IMR-90 (cell line): Measurements from ENCODE around the gene SERPINA5. TPM values are rescaled to one million over a fixed set of nuclear protein-coding genes. Genes with fewer than 3 reads are reported as not detected.

ENCODE experiments used
- ATAC-seq: fragments of 200-7000 bp; cut with Tn5 transposase; 2 replicates; pipeline ENCODE4 v1.9.1; 2020; ENCODE audit warnings: low read depth, mild to moderate bottlenecking, moderate library complexity
- BruUV-seq: library from RNA; stranded (reverse); fragments of 400-500 nt; replicated peaks from 2 replicates; lab custom pipeline; 2021; lab: Mats Ljungman, UMichigan
- CTCF ChIA-PET: fragments of 300-600 bp; formaldehyde crosslinking; extraction: SDS; loops from one replicate; lab custom pipeline; 2021; ENCODE audit warnings: antibody characterized with exemption; lab: Yijun Ruan, JAX
- POLR2A ChIA-PET: fragments of 300-600 bp; sonication (Branson Sonifier 250); formaldehyde crosslinking; loops from one replicate; lab custom pipeline; 2022; ENCODE audit warnings: antibody characterized with exemption; ENCODE audit not compliant: unreplicated experiment; lab: Charles Lee
- DNase-seq: peaks from one replicate; pipeline ENCODE4 v3.0.0; 2013
- H2AFZ ChIP-seq: replicated peaks from 2 replicates; pipeline ENCODE3; 2013; ENCODE audit warnings: low read length, mild to moderate bottlenecking; ENCODE audit not compliant: poor library complexity
- H2AK5ac ChIP-seq: 2 replicates; pipeline ENCODE4 v1.6.1; 2013; ENCODE audit warnings: low read depth, low read length, inconsistent platforms
- H2AK9ac ChIP-seq: replicated peaks from 2 replicates; pipeline ENCODE3; 2013; ENCODE audit warnings: mild to moderate bottlenecking, low read depth, low read length, moderate library complexity; ENCODE audit not compliant: poor library complexity
- H2BK120ac ChIP-seq: 2 replicates; pipeline ENCODE4 v1.6.1; 2013; ENCODE audit warnings: low read depth, low read length, inconsistent platforms
- H2BK15ac ChIP-seq: 3 replicates; pipeline ENCODE4 v1.6.1; 2013; ENCODE audit warnings: low read depth, low read length, inconsistent platforms
- H2BK20ac ChIP-seq: 2 replicates; pipeline ENCODE4 v1.6.1; 2013; ENCODE audit warnings: low read depth, mild to moderate bottlenecking, inconsistent platforms, low read length, moderate library complexity
- H2BK5ac ChIP-seq: 2 replicates; pipeline ENCODE4 v1.6.1; 2013; ENCODE audit warnings: mild to moderate bottlenecking, low read depth, low read length, inconsistent platforms; ENCODE audit not compliant: poor library complexity, severe bottlenecking
- H3K14ac ChIP-seq: replicated peaks from 2 replicates; pipeline ENCODE4 v1.6.1; 2013; ENCODE audit warnings: low read depth, low read length, inconsistent platforms
- H3K18ac ChIP-seq: 2 replicates; pipeline ENCODE4 v1.6.1; 2013; ENCODE audit warnings: low read depth, low read length, control low read depth
- H3K23ac ChIP-seq: 2 replicates; pipeline ENCODE4 v1.6.1; 2013; ENCODE audit warnings: low read depth, low read length, inconsistent platforms
- H3K27ac ChIP-seq: 2 replicates; pipeline ENCODE4 v1.5.1; 2013; ENCODE audit warnings: mild to moderate bottlenecking, control low read depth, low read length; ENCODE audit not compliant: insufficient read depth
- H3K27me3 ChIP-seq: 2 replicates; pipeline ENCODE4 v1.6.1; 2013; ENCODE audit warnings: low read length; ENCODE audit not compliant: control insufficient read depth, insufficient read depth
- H3K36me3 ChIP-seq: 2 replicates; pipeline ENCODE4 v1.6.1; 2013; ENCODE audit warnings: low read length, mixed read lengths; ENCODE audit not compliant: control insufficient read depth, insufficient read depth
- H3K4ac ChIP-seq: 2 replicates; pipeline ENCODE4 v1.6.1; 2013; ENCODE audit warnings: low read depth, low read length, inconsistent platforms
- H3K4me1 ChIP-seq: 2 replicates; pipeline ENCODE4 v1.6.1; 2013; ENCODE audit warnings: low read length, mixed read lengths; ENCODE audit not compliant: control insufficient read depth, insufficient read depth
- H3K4me2 ChIP-seq: 2 replicates; pipeline ENCODE4 v1.6.1; 2013; ENCODE audit warnings: low read depth, mild to moderate bottlenecking, control low read depth, low read length, moderate library complexity
- H3K4me3 ChIP-seq: 2 replicates; pipeline ENCODE4 v1.5.1; 2013; ENCODE audit warnings: low read depth, mild to moderate bottlenecking, control low read depth, low read length, moderate library complexity; ENCODE audit not compliant: insufficient read depth
- H3K56ac ChIP-seq: 2 replicates; pipeline ENCODE4 v1.6.1; 2013; ENCODE audit warnings: low read length, inconsistent platforms; ENCODE audit not compliant: insufficient read depth; ENCODE audit errors: extremely low read depth
- H3K79me1 ChIP-seq, 2 experiments: 2 replicates each; pipeline ENCODE4 v1.6.1; 2013; ENCODE audit warnings: low read length in 2 of 2, inconsistent platforms in 1 of 2, low read depth in 1 of 2
- H3K9ac ChIP-seq: 2 replicates; pipeline ENCODE4 v1.6.1; 2013; ENCODE audit warnings: low read depth, low read length, control low read depth
- H3K9me1 ChIP-seq: 2 replicates; pipeline ENCODE4 v1.6.1; 2013; ENCODE audit warnings: low read length, inconsistent platforms; ENCODE audit not compliant: insufficient read depth
- H3K9me3 ChIP-seq: 2 replicates; pipeline ENCODE4 v1.6.1; 2013; ENCODE audit warnings: low read length; ENCODE audit not compliant: control insufficient read depth, insufficient read depth
- H4K20me1 ChIP-seq: 2 replicates; pipeline ENCODE4 v1.6.1; 2013; ENCODE audit warnings: low read length, inconsistent platforms; ENCODE audit not compliant: insufficient read depth
- H4K5ac ChIP-seq: 2 replicates; pipeline ENCODE4 v1.6.1; 2013; ENCODE audit warnings: mild to moderate bottlenecking, low read depth, low read length, control low read depth
- H4K8ac ChIP-seq, 2 experiments: 2 replicates each; pipeline ENCODE4 v1.6.1; 2013; ENCODE audit warnings: low read depth in 2 of 2, low read length in 2 of 2, control low read depth in 1 of 2, inconsistent platforms in 1 of 2
- H4K91ac ChIP-seq: 2 replicates; pipeline ENCODE4 v1.6.1; 2013; ENCODE audit warnings: low read depth, low read length, inconsistent platforms; ENCODE audit not compliant: insufficient read depth
- BHLHE40 ChIP-seq: fragments of 150-350 bp; IDR thresholded peaks from 2 replicates; pipeline ENCODE4 v1.6.1; 2016; ENCODE audit warnings: mild to moderate bottlenecking, low read depth, low read length
- MAFK ChIP-seq: IDR thresholded peaks from 2 replicates; pipeline ENCODE4 v1.6.1; 2012; ENCODE audit warnings: low read depth, low read length, improper control_type of control experiment
- MAZ ChIP-seq: IDR thresholded peaks from 2 replicates; pipeline ENCODE4 v1.6.1; 2012; ENCODE audit warnings: low read depth, mild to moderate bottlenecking, low read length, improper control_type of control experiment, moderate library complexity, borderline replicate concordance
- NFE2L2 ChIP-seq: fragments of 150-350 bp; IDR thresholded peaks from 2 replicates; pipeline ENCODE4 v1.6.1; 2016; ENCODE audit warnings: low read depth, mild to moderate bottlenecking, low read length
- POLR2A ChIP-seq: IDR thresholded peaks from 2 replicates; pipeline ENCODE4 v1.6.1; 2012; ENCODE audit warnings: mild to moderate bottlenecking, low read depth, low read length
- RCOR1 ChIP-seq: IDR thresholded peaks from 2 replicates; pipeline ENCODE4 v1.6.1; 2012; ENCODE audit warnings: mild to moderate bottlenecking, low read length, improper control_type of control experiment; ENCODE audit not compliant: insufficient replicate concordance
- RFX5 ChIP-seq: IDR thresholded peaks from 2 replicates; pipeline ENCODE4 v1.8.0; 2012; ENCODE audit warnings: low read depth, mild to moderate bottlenecking, low read length, moderate library complexity
- WGBS, 2 experiments: methylation state at CpG; one replicate each; pipeline versions ENCODE4 v1.1.5 to v1.1.7; 2013; ENCODE audit warnings: missing lambda C conversion rate in 2 of 2; ENCODE audit not compliant: insufficient read length in 1 of 2; ENCODE audit errors: extremely low coverage in 2 of 2; 5-methylcytosine and 5-hydroxymethylcytosine counted together
- dilution Hi-C: fragments of 300-500 bp; cut with HindIII; formaldehyde crosslinking; loops from one replicate; pipeline ENCODE4 v1.14.3; 2018; ENCODE audit warnings: low sequenced_read_pairs; ENCODE audit not compliant: unreplicated experiment
- in situ Hi-C: fragments of 300-500 bp; cut with MboI; formaldehyde crosslinking; loops from 3 replicates; pipeline ENCODE4 v1.14.3; 2019; ENCODE audit warnings: low sequenced_read_pairs, inconsistent platforms, mixed read lengths
- intact Hi-C: fragments of 100-400 bp; cut with micrococcal nuclease; formaldehyde crosslinking; loops from 2 replicates; pipeline ENCODE4 v1.10.0; 2022
- polyA plus RNA-seq, 3 experiments: library from polyadenylated mRNA; depleted of rRNA; stranded (reverse); fragments of >200 nt; gene quantifications; 2 replicates each; pipeline ENCODE4 v1.2.3, GENCODE V29; 2012; ENCODE audit warnings: low replicate concordance in 1 of 3
- total RNA-seq: library from RNA; depleted of rRNA; stranded (reverse); fragments of >200 nt; gene quantifications from 2 replicates; pipeline ENCODE4 v1.2.3, GENCODE V29; 2012
- TF ChIP-seq, protein P1 (sequence below): conservative IDR thresholded peaks from 2 replicates; pipeline ENCODE4 v1.5.1; 2012; ENCODE audit warnings: mild to moderate bottlenecking, low read depth, low read length, improper control_type of control experiment

Gene SERPINA5
- total and polyA plus RNA-seq, 2 of the 4 experiments (the other 2 are of a cell fraction), result not detected

DNA sequence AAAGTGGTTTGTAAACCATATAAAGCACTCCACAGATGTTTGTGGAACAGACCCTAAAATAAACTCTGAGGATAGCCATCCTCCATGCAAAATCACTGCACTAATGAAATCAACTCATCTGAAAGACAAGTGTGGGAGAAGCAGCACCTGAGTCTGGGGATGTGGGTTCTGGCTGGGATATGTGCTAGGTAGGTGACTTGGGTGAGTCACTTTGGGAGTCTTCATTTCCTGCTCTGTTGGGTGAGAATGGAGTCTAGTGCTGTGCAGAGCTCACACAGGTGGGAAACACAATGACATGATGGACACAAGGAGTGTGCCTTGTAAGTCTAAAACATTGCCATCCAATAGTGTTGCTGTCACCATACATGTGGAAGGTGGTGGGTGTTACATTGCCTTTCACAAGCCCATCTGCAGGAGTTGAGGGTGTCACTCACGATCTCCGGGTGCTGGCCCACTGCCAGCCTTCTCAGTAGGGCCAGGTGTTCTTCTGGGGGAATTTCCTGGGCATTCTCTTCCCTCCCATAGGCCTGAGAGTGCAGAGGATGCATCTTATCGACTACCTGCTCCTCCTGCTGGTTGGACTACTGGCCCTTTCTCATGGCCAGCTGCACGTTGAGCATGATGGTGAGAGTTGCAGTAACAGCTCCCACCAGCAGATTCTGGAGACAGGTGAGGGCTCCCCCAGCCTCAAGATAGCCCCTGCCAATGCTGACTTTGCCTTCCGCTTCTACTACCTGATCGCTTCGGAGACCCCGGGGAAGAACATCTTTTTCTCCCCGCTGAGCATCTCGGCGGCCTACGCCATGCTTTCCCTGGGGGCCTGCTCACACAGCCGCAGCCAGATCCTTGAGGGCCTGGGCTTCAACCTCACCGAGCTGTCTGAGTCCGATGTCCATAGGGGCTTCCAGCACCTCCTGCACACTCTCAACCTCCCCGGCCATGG lies 18.0 kb upstream of the SERPINA5 start:
- ATAC-seq (no peak), DNase-seq (no peak)
- Histone ChIP-seq H3K9ac (no peak overlapping the region), H4K8ac (no peak overlapping the region), H2BK15ac (no peak overlapping the region), H2BK120ac (no peak overlapping the region), H3K4me2 (no peak overlapping the region), H3K9me1 (no peaks in the 10 kb centered on the region), H2BK20ac (no peak overlapping the region), H4K20me1 (no peaks in the 10 kb centered on the region), H4K5ac (no peak overlapping the region), H3K56ac (no peak overlapping the region), H3K9me3 (peaks cover 2% of the 10 kb centered on the region; the same call in 1 of the 2 replicates), H3K4me3 (no peak overlapping the region), H3K14ac (no peak overlapping the region), H2AFZ (no peak overlapping the region), H2AK5ac (no peak overlapping the region), H3K4me1 (no peaks in the 10 kb centered on the region), H3K79me1 (no peaks in the 10 kb centered on the region), H2BK5ac (no peak overlapping the region), H3K27ac (no peak overlapping the region), H3K4ac (no peak overlapping the region), H3K23ac (no peak overlapping the region), H4K91ac (no peak overlapping the region), H2AK9ac (no peak overlapping the region), H3K36me3 (no peaks in the 10 kb centered on the region), H3K18ac (no peak overlapping the region), H3K27me3 (no peaks in the 10 kb centered on the region; the same call in 1 of the 2 replicates)
- ChIA-PET CTCF (no interaction called here), POLR2A (no interaction called here)
- BruUV-seq, result no TSS peak
- no peak for TF ChIP-seq MAFK
- no peak for TF ChIP-seq RCOR1
- TF ChIP-seq, protein P1, sequence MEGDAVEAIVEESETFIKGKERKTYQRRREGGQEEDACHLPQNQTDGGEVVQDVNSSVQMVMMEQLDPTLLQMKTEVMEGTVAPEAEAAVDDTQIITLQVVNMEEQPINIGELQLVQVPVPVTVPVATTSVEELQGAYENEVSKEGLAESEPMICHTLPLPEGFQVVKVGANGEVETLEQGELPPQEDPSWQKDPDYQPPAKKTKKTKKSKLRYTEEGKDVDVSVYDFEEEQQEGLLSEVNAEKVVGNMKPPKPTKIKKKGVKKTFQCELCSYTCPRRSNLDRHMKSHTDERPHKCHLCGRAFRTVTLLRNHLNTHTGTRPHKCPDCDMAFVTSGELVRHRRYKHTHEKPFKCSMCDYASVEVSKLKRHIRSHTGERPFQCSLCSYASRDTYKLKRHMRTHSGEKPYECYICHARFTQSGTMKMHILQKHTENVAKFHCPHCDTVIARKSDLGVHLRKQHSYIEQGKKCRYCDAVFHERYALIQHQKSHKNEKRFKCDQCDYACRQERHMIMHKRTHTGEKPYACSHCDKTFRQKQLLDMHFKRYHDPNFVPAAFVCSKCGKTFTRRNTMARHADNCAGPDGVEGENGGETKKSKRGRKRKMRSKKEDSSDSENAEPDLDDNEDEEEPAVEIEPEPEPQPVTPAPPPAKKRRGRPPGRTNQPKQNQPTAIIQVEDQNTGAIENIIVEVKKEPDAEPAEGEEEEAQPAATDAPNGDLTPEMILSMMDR, result no peak
- no peak for TF ChIP-seq NFE2L2
- no peak for TF ChIP-seq POLR2A
- TF ChIP-seq MAZ, result no peak
- TF ChIP-seq BHLHE40, result no peak
- no peak for TF ChIP-seq RFX5
- in situ Hi-C loops (no loop called here), intact Hi-C loops (no loop called here), dilution Hi-C loops (no loop called here)
- WGBS, 2 experiments, result 84% methylated on average over 10 of the region's 16 CpGs; no CpG with 5 or more reads in 1 of the 2 experiments
